ENCODE data around the gene USP19.

USP19 gene

DNA sequence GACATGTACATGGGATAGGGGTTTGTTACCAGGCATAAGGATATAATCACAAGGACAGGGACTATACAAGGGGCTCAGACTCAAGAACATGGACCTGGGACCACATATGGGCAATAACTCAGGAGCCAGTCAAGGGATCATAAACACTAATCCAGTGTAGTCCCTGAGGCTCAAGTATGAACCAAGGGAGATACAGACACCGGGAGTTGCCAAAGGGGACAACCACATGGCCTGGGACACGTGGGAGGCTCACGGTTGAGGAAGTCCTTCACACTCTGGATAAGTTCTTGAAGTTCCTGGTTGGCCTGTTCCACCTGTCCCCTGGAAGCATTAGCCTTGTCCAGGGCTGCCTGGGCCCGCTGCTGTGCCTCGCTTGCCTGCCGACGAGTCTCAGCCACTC lies 1.8 kb upstream of the USP19 start:
- no peak for TF ChIP-seq CTCF (conservative IDR thresholded peaks at IDR 0.05)
- 0 out of 2 replicates have a peak overlapping the region, but pooled peaks have one; percentile 98 for H3K27ac ChIP-seq

DNA sequence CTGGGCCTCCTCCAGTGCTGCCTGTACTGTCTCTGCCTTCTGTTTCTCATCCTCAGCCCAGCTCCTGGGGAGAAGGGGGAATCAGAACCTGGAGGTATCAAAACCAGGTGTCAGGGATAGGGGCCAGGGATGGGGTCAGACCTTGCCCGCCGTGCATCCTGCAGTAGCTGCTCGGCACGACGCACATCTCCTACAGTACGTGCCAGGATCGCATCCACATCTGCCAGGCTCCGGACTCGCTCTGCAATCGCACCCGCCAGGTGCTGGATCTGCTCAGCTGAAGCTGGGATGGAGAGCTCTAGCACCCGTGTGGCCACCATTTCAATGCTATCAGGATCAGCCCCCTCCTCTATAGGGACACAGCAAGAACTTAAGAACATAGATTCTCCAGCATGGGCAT lies 1.4 kb upstream of the USP19 start:
- peak overlapping the region; percentile 98 for H3K27ac ChIP-seq
- TF ChIP-seq CTCF (conservative IDR thresholded peaks at IDR 0.05) = no peak

DNA sequence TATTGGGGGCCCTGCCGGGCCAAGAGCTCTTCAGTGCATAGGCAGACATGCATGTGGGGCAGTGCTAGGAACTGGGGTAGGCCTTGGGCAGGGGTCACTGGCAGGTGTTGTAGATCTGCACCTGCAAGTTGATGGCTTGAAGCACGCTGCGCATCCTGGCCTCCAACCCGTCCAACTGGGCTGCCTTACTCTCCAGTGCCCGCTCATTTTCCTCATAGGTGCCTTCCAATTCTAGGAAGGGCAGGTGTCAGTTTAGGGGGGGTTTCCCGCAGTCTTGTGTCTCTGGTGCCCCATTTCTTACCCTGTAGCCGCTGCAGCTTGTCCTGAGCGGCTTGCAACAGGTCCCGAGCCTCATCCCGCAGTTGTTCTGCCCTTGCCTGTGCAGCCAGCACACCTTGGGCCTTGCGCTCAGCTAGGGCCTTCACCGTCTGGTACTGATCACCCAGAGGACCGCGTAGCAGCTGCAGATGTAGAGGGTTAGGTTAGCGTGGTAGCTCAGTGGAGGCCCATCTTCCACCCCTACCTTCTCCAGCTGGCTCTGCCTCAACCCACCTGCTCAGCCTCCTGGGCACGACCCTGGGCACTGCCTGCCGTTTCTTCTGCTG lies 611 bp upstream of the USP19 start:
- H3K27ac ChIP-seq = peak overlapping the region; percentile 98
- TF ChIP-seq CTCF (conservative IDR thresholded peaks at IDR 0.05) = no peak

DNA sequence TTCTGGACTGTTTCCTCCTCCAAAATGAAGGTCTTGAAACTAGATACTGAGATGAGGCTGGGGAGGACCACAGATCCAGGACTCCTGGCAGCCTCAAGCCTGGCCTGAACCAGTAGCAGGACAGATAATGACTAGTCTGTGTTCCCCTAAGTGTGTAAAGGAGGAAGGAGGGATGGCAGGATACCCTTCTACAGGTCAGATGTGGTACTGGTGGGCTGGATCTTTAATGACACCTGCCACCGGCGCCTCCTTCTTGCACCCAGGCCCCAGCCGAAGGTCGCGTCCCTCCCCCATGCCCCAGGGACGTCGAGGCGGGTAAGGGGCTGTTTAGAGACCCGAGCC lies 556 bp downstream of the USP19 start:
- no peak for TF ChIP-seq CTCF (conservative IDR thresholded peaks at IDR 0.05)
- peak overlapping the region; percentile 98 for H3K27ac ChIP-seq

DNA sequence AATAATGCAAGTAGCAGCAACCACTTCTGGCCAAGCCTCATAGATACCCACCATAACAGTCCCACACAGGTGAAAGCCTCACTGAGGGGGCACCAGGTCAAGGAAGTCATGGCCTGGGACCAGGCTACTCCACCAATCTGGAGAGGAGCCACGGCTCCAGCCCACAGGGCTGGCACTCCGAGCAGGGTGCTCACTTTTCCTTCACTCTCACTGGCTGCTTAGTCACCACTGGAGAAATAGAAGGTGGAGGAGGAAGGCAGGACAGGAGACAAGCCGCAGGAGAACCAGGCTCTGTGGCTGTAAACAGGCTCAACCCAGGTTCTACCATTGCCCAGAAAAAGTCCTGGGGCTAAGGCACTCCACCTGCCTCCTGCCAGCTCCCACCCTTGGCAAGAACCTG lies 1.2 kb downstream of the USP19 start:
- no peak for TF ChIP-seq CTCF (conservative IDR thresholded peaks at IDR 0.05)
- peak overlapping the region; percentile 98 for H3K27ac ChIP-seq

DNA sequence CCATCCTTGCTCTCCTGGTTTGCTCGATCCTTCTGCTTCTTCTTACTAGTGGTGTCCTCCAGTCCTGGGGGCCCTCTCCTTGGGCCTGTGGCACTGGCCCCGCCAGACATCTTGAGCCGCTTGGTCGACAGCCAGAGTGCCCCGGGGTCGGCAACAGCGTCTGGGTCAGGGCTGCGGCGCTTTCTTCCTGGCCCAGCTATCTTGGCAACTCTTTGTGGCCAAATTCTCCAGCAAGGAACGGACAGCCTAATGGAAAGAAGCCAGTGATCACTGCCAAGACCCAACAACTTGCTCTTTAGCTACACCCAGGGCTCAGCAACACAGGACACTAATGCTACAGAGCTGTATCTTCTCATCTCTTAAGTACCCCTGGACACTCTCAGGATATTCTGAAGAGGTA lies 1.6 kb downstream of the USP19 start:
- no peak for TF ChIP-seq CTCF (conservative IDR thresholded peaks at IDR 0.05)
- H3K27ac ChIP-seq = peak overlapping the region; percentile 98

- TF ChIP-seq CTCF (conservative IDR thresholded peaks at IDR 0.05) = no peak
- no peak overlapping the region for H3K27ac ChIP-seq
Measured at GRCh38 chr3:49112262-49112661, 8.4 kb downstream of the USP19 start.
